Activated CD4-positive, alpha-beta memory T cell treated with anti-CD3 and anti-CD28 coated beads, Interleukin-2, amount 10 ng/mL, durations not matched to agents 7 days and 5 days (primary cell): Measurements from ENCODE around the gene OCSTAMP. TPM values are rescaled to one million over a fixed set of nuclear protein-coding genes. Genes with fewer than 3 reads are reported as not detected.

Experiments
- CTCF ChIA-PET: fragments of 350-600 bp; sonication (Branson Sonifier 250); formaldehyde crosslinking; loops from one replicate; lab custom pipeline; 2021; ENCODE audit warnings: antibody characterized with exemption, inconsistent platforms; lab: Charles Lee
- POLR2A ChIA-PET: fragments of 350-600 bp; sonication (Branson Sonifier 250); formaldehyde crosslinking; loops from one replicate; lab custom pipeline; 2021; ENCODE audit warnings: antibody characterized with exemption; lab: Charles Lee
- DNase-seq: peaks from one replicate; pipeline ENCODE4 v3.0.0-alpha.2; 2020
- H3K27ac Mint-ChIP-seq: one replicate; pipeline ENCODE4 v1.8.0; 2021; ENCODE audit warnings: mild to moderate bottlenecking, mixed read lengths
- H3K27me3 Mint-ChIP-seq: one replicate; pipeline ENCODE4 v1.8.0; 2021; ENCODE audit warnings: mixed read lengths
- H3K36me3 Mint-ChIP-seq: one replicate; pipeline ENCODE4 v1.8.0; 2021; ENCODE audit warnings: low read depth, mixed read lengths
- H3K4me1 Mint-ChIP-seq: one replicate; pipeline ENCODE4 v1.8.0; 2021; ENCODE audit warnings: mixed read lengths
- H3K4me3 Mint-ChIP-seq: one replicate; pipeline ENCODE4 v1.8.0; 2021; ENCODE audit warnings: mild to moderate bottlenecking, mixed read lengths
- H3K9me3 Mint-ChIP-seq: one replicate; pipeline ENCODE4 v1.8.0; 2021; ENCODE audit warnings: mixed read lengths
- total RNA-seq, 2 experiments: library from RNA; stranded (reverse); gene quantifications; one replicate each; pipeline ENCODE4 v1.2.3, GENCODE V29; 2021

The OCSTAMP gene
- under 1 TPM in 1 of 2 experiments, not detected in 1; 0.15 TPM for total RNA-seq

DNA sequence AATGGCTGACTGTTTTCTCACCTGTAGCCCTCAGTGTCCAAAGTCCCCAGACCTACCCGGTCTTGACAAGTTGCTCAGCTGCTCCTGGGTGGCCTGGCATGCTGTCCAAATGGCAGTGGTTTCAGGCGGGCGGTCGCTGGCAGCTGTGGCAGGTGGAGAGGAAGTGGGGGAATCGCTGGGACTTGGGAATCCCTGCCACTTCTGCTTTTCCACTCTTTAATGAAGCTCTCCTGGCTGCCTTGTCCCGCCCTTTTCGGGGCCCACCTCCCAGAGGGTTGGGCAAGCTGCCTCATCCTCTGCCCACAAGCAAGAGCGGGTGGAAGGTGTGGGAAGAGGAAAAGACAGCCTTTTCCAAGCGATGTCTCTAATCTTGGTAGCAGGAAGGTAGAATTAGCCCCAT, at the start of gene OCSTAMP:
Gene OCSTAMP, minus strand, starts transcription at position 194 of the 400 bp plus-strand sequence. Its CDS starts 94 bp downstream, at position 100.
- H3K9me3 Mint-ChIP-seq, result no peaks in the 10 kb centered on the region
- H3K4me3 Mint-ChIP-seq, result no peak within 1 kb of the TSS
- no peak for DNase-seq
- H3K36me3 Mint-ChIP-seq, result no peaks in the 10 kb centered on the region
- CTCF ChIA-PET, result interaction anchor here (1.0 to 3.6 kb wide), 4 partner anchors 11 to 132 kb away, joined by 4 to 12 read pairs (median 4); no protein-coding TSS in a partner anchor
- POLR2A ChIA-PET, result interaction anchor here (1.1 kb wide), 1 partner anchor 444 kb away, joined by 3 read pairs; no protein-coding TSS in a partner anchor
- no peaks in the 10 kb centered on the region for H3K27me3 Mint-ChIP-seq
- H3K4me1 Mint-ChIP-seq, result peaks cover 17% of the 10 kb centered on the region
- peak within 1 kb of the TSS; percentile 5 for H3K27ac Mint-ChIP-seq

DNA sequence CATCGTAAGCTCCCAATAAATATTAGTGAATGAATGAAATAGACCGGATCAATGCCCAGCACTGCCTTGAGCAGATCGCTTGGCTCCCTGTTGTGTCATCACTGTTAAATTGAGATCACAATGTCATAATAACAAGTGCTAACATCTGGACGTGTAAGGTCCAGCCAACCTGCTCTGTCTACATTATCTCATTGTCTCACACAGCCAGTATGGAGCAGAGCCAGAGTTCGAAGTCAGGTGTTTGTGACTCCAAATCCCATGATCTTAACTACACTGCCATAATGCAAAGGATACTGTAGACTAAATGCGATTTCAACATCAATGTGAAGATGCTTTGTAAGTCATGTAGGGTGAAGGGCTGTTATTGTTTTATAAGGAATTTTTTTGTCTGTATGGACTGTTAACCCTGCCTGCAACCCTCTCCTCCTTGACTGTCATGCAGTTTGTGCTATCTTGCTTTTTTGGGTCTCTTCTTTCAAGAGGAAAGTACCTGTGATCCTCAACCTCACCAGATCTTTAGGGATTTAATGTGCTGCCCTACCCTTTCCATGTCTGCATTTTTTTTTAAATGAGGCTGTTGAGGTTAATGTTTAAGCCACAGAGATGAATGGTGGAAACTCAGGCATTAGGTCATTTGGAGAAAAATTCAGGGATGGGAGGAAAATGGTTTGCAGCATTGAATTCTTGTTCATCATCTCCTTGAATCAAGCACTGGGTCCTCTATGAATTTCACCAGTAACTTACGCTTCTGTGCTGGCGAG, 49.0 kb upstream of the OCSTAMP start:
- peaks cover 14% of the 10 kb centered on the region for H3K4me1 Mint-ChIP-seq
- H3K9me3 Mint-ChIP-seq, result no peaks in the 10 kb centered on the region
- H3K36me3 Mint-ChIP-seq, result no peaks in the 10 kb centered on the region
- ChIA-PET CTCF (no interaction called here), POLR2A (no interaction called here)
- no peak overlapping the region for H3K27ac Mint-ChIP-seq
- DNase-seq, result no peak
- H3K4me3 Mint-ChIP-seq, result no peak overlapping the region
- H3K27me3 Mint-ChIP-seq, result peaks cover 32% of the 10 kb centered on the region

GRCh38 chr20:46595933-46596332, 45.5 kb upstream of the OCSTAMP start:
- ChIA-PET POLR2A (interaction anchor here (1.3 kb wide), 1 partner anchor 10 kb away, joined by 3 read pairs; no protein-coding TSS in a partner anchor), CTCF (no interaction called here)
- no peak overlapping the region for H3K27ac Mint-ChIP-seq
- no peak for DNase-seq
- no peaks in the 10 kb centered on the region for H3K36me3 Mint-ChIP-seq
- H3K4me3 Mint-ChIP-seq, result no peak overlapping the region
- H3K27me3 Mint-ChIP-seq, result peaks cover 41% of the 10 kb centered on the region
- H3K4me1 Mint-ChIP-seq, result peaks cover 4% of the 10 kb centered on the region
- no peaks in the 10 kb centered on the region for H3K9me3 Mint-ChIP-seq

DNA sequence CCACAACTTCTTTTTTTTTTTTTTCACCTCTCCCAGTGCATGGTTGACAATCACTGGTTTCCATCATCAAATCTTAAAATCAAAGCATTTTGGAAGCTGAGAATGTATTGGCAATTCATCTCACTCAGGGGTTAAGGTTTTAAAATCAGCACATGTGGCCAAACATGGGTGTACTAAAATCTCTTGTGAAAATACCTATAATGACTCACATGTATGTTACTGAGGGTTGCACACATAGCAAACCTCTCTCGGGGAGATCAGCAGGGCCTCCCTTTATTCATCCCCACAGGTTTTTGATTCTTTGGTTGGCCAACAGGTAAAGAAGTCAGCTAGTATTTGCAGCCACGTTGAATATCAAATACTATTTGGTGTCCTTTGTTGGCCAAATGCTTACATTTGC, 44.3 kb upstream of the OCSTAMP start:
- POLR2A ChIA-PET, result interaction anchor here (1.0 kb wide), 1 partner anchor 9 kb away, joined by 5 read pairs; no protein-coding TSS in a partner anchor

DNA sequence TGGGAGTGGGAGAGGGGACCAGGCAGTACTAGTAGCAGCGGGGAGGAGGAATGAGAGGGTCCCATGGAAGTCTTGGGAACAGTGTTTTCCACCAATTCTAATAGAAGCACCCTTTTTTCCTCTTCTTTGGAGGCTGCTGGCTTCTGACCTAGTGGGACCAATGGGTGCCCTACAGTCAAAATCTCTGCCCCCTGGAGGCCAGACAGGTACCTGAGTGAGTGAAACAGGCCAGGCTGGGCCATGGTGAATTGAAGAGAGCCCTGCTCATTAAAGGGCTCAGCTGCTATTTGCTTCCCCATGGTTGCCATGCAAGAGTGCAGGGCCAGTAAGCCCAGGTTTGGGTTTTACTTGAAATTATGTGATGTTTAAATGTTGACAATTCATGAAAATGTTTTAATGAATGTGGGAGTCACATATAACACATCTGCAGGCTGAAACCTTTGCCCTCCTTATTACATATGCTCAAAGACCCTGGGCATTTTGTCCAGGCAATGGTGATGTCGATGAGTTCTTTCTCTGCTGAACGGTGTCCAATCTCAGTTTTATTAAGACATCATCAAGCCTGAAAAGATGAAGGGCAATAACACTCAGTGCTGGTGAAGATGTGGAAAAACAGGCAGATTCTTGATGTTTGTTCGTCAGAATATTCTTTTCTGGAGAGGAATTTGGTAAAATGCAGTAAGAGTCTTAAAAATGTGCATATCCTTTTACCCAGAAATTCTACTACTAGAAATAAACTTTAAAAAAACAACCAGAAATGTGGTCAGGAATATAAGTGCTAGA, 42.3 kb upstream of the OCSTAMP start:
- Mint-ChIP-seq H3K4me3 (no peak overlapping the region), H3K27me3 (peaks cover 28% of the 10 kb centered on the region), H3K9me3 (no peaks in the 10 kb centered on the region), H3K36me3 (no peaks in the 10 kb centered on the region), H3K27ac (no peak overlapping the region), H3K4me1 (no peaks in the 10 kb centered on the region)
- CTCF ChIA-PET, result interaction anchor here (1.3 kb wide), 1 partner anchor 48 kb away, joined by 4 read pairs; no protein-coding TSS in a partner anchor
- POLR2A ChIA-PET, result no interaction called here
- DNase-seq, result peak; percentile 29

More for the DNA sequence above, 44.3 kb upstream of the OCSTAMP start:
- no peak for DNase-seq
- Mint-ChIP-seq H3K27me3 (peaks cover 38% of the 10 kb centered on the region), H3K27ac (no peak overlapping the region), H3K9me3 (no peaks in the 10 kb centered on the region), H3K36me3 (no peaks in the 10 kb centered on the region), H3K4me1 (no peaks in the 10 kb centered on the region), H3K4me3 (no peak overlapping the region)
- CTCF ChIA-PET, result interaction anchor here (0.7 to 1.1 kb wide), 2 partner anchors 12 to 427 kb away, joined by 3 read pairs; no protein-coding TSS in a partner anchor

DNA sequence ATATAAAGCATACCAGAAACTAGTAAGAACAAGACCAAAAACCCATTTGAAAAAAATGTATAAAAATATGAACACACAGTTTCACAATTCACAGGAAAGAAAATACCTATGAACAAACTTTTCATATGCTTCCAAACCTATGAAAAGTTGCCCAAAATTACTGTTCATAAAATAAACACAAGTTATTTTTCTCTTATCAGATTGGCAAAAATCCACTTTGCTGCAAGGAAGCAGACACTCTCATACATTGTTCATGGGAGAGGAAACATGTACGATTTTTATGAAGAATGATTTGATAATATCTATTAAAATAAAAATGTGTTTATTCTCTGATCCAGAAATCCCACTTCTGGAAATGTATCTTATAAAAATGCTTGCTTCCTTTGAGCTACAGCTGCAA, 40.0 kb upstream of the OCSTAMP start:
- Mint-ChIP-seq H3K4me1 (no peaks in the 10 kb centered on the region), H3K36me3 (no peaks in the 10 kb centered on the region), H3K9me3 (no peaks in the 10 kb centered on the region), H3K27ac (no peak overlapping the region), H3K27me3 (peaks cover 22% of the 10 kb centered on the region), H3K4me3 (no peak overlapping the region)
- POLR2A ChIA-PET, result no interaction called here
- DNase-seq, result no peak
- CTCF ChIA-PET, result interaction anchor here (0.8 to 1.1 kb wide), 2 partner anchors 11 to 17 kb away, joined by 3 read pairs; no protein-coding TSS in a partner anchor

DNA sequence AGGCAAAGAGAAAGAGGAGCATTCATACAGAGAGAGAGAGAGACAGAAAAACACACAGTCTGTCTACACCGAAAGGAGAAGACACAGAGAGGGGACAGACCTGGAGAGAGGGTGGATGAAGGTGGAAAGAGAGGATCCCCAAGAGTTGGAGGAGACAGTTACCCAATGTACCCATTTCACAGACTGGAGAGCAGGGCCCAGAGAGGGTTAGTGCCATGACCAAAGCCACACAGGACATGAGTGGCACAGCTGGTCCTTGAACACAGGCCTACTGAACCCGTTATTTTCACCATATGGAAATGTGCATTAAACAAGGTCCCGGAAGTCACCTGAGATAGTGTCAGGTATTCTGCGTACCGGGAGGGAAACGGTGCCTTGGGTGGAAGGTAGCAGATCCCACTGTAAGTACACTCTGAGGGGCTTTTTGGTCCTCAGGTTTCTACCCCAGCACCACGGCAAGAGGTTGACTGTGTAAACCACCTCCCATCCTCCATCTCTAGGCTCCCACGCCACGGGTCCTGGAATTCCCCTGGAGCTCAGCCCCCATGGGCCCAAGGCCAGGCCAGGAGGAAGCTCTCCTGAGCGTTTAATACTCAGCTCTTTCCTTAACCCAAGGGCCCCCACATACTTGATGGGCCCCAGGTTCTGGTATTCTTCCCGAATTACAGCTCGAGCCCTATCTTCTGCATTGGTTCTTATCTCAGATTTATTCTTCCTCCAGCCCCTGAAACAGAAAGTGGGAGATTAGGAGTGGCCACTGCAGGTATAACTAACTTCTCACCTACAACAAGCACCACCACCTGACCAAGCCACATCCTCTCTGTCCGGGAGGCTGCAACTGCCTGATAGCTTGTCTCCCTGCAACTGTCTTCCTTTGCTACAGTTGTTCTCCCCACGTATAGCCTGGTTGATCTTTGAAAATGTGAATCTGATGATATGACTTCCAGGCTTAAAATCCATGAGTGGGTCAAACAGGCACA, 38.4 kb upstream of the OCSTAMP start:
- no peak overlapping the region for H3K4me3 Mint-ChIP-seq
- H3K4me1 Mint-ChIP-seq, result no peaks in the 10 kb centered on the region
- H3K9me3 Mint-ChIP-seq, result no peaks in the 10 kb centered on the region
- POLR2A ChIA-PET, result interaction anchor here (0.7 kb wide), 1 partner anchor 100 kb away, joined by 3 read pairs; the partner anchor contains the start of gene TP53RK
- peak overlapping the region; percentile 32 for H3K27ac Mint-ChIP-seq
- DNase-seq, result peak; percentile 61
- peaks cover 13% of the 10 kb centered on the region for H3K27me3 Mint-ChIP-seq
- CTCF ChIA-PET, result no interaction called here
- H3K36me3 Mint-ChIP-seq, result no peaks in the 10 kb centered on the region

GRCh38 chr20:46587986-46588385, 37.5 kb upstream of the OCSTAMP start:
- CTCF ChIA-PET, result interaction anchor here (0.6 kb wide), 1 partner anchor 1285 kb away, joined by 3 read pairs; no protein-coding TSS in a partner anchor
- no peak for DNase-seq

GRCh38 chr20:46586724-46587123, 36.3 kb upstream of the OCSTAMP start:
- Mint-ChIP-seq H3K27ac (no peak overlapping the region), H3K36me3 (no peaks in the 10 kb centered on the region), H3K4me3 (no peak overlapping the region), H3K4me1 (no peaks in the 10 kb centered on the region), H3K27me3 (peaks cover 8% of the 10 kb centered on the region), H3K9me3 (no peaks in the 10 kb centered on the region)
- no peak for DNase-seq
- ChIA-PET POLR2A (no interaction called here), CTCF (interaction anchor here (1.0 kb wide), 1 partner anchor 14 kb away, joined by 3 read pairs; no protein-coding TSS in a partner anchor)

More at GRCh38 chr20:46587986-46588385, 37.5 kb upstream of the OCSTAMP start:
- peaks cover 11% of the 10 kb centered on the region for H3K27me3 Mint-ChIP-seq
- H3K4me1 Mint-ChIP-seq, result no peaks in the 10 kb centered on the region
- no peak overlapping the region for H3K27ac Mint-ChIP-seq
- POLR2A ChIA-PET, result no interaction called here
- no peaks in the 10 kb centered on the region for H3K9me3 Mint-ChIP-seq
- no peaks in the 10 kb centered on the region for H3K36me3 Mint-ChIP-seq
- H3K4me3 Mint-ChIP-seq, result no peak overlapping the region

- Mint-ChIP-seq H3K27ac (no peak overlapping the region), H3K36me3 (no peaks in the 10 kb centered on the region), H3K9me3 (no peaks in the 10 kb centered on the region), H3K4me3 (no peak overlapping the region), H3K4me1 (no peaks in the 10 kb centered on the region), H3K27me3 (peaks cover 14% of the 10 kb centered on the region)
- POLR2A ChIA-PET, result no interaction called here
- DNase-seq, result no peak
- CTCF ChIA-PET, result no interaction called here
These were observed 34.1 kb upstream of the OCSTAMP start for GRCh38 chr20:46584508-46584907.

DNA sequence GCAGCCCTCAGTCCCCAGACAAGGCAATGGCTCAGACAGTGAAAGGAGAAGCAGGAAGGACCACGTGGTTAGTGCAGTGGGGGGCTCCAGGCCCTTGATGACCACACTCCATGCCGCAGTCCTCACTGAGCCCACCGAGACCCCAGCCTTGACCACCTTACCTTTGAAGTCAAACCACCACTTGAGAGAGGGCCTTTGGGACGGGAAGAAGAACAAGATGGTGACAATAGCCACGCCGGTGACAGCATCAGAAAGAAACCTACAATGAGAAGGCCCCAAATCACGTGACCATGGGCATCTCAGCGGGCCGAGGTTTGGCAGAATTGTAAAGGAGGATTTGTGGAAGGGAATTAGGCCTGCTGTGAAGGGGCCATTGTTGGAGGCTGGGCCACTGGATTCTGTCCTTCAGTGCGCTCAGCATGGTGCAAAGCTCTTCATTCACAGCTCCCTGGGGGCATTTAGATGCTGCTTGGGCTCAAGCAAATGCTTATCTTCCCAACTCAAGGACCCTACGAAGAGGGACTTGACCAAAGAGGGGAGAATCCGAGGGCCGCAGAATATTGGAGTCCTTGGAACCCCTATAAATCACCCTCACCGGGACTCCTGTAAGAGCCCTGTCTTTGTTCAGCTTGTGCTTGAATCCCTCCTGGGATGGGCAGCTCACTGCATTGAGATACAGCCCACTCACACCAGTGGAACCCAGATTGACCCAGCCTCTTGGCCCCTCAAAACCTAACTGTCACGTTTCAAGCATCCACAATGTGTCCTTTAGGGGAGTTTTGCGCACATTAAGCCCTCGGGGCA, 33.2 kb upstream of the OCSTAMP start:
- Mint-ChIP-seq H3K4me1 (no peaks in the 10 kb centered on the region), H3K27ac (no peak overlapping the region), H3K36me3 (no peaks in the 10 kb centered on the region), H3K27me3 (peaks cover 18% of the 10 kb centered on the region), H3K9me3 (no peaks in the 10 kb centered on the region), H3K4me3 (no peak overlapping the region)
- ChIA-PET POLR2A (no interaction called here), CTCF (interaction anchor here (2.0 kb wide), 1 partner anchor 39 kb away, joined by 8 read pairs; no protein-coding TSS in a partner anchor)
- no peak for DNase-seq
